ENCODE measurements around the gene CXCL14.
"Not testable (repeated sequence)": the region's sequence is repeated elsewhere in the genome, so short reads cannot be mapped to it uniquely, and the experiment has no call there.

- not testable (repeated sequence) for TF ChIP-seq EZH2 (IDR thresholded peaks at IDR 0.05; ENCODE audit: low read length, unreplicated experiment)
- TF ChIP-seq, protein P1, sequence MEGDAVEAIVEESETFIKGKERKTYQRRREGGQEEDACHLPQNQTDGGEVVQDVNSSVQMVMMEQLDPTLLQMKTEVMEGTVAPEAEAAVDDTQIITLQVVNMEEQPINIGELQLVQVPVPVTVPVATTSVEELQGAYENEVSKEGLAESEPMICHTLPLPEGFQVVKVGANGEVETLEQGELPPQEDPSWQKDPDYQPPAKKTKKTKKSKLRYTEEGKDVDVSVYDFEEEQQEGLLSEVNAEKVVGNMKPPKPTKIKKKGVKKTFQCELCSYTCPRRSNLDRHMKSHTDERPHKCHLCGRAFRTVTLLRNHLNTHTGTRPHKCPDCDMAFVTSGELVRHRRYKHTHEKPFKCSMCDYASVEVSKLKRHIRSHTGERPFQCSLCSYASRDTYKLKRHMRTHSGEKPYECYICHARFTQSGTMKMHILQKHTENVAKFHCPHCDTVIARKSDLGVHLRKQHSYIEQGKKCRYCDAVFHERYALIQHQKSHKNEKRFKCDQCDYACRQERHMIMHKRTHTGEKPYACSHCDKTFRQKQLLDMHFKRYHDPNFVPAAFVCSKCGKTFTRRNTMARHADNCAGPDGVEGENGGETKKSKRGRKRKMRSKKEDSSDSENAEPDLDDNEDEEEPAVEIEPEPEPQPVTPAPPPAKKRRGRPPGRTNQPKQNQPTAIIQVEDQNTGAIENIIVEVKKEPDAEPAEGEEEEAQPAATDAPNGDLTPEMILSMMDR (conservative IDR thresholded peaks at IDR 0.05; ENCODE audit: low read depth, low read length): not testable (repeated sequence)
Measured at GRCh38 chr5:135529576-135529975, 49.2 kb downstream of the CXCL14 start.

Measured in PC-3 (cell line).